Activated naive CD8-positive, alpha-beta T cell (primary cell): ENCODE data around the gene ELMO1.

Source experiments
- H3K27ac Mint-ChIP-seq: one replicate; pipeline ENCODE4 v1.8.0; 2021; ENCODE audit warnings: mixed read lengths
- H3K27me3 Mint-ChIP-seq: one replicate; pipeline ENCODE4 v1.8.0; 2021; ENCODE audit warnings: mixed read lengths
- H3K36me3 Mint-ChIP-seq: one replicate; pipeline ENCODE4 v1.8.0; 2021; ENCODE audit warnings: mixed read lengths
- H3K4me1 Mint-ChIP-seq: one replicate; pipeline ENCODE4 v1.8.0; 2021; ENCODE audit warnings: low read depth, mixed read lengths
- H3K4me3 Mint-ChIP-seq: one replicate; pipeline ENCODE4 v1.8.0; 2021; ENCODE audit warnings: mild to moderate bottlenecking, mixed read lengths
- H3K9me3 Mint-ChIP-seq: one replicate; pipeline ENCODE4 v1.8.0; 2021; ENCODE audit warnings: low read depth, mixed read lengths

ELMO1 gene

GRCh38 chr7:37481154-37481553 lies 32.5 kb upstream of the ELMO1 start:
- H3K9me3 Mint-ChIP-seq = no peaks in the 10 kb centered on the region
- no peak overlapping the region for H3K27ac Mint-ChIP-seq
- no peaks in the 10 kb centered on the region for H3K4me1 Mint-ChIP-seq
- H3K36me3 Mint-ChIP-seq = peaks cover 2% of the 10 kb centered on the region
- H3K27me3 Mint-ChIP-seq = peaks cover 10% of the 10 kb centered on the region
- no peak overlapping the region for H3K4me3 Mint-ChIP-seq

- H3K27me3 Mint-ChIP-seq = peaks cover 11% of the 10 kb centered on the region
- no peak overlapping the region for H3K27ac Mint-ChIP-seq
- H3K4me3 Mint-ChIP-seq = no peak overlapping the region
- peaks cover 2% of the 10 kb centered on the region for H3K36me3 Mint-ChIP-seq
- no peaks in the 10 kb centered on the region for H3K9me3 Mint-ChIP-seq
- no peaks in the 10 kb centered on the region for H3K4me1 Mint-ChIP-seq
Measured at GRCh38 chr7:37480041-37481031, 31.7 kb upstream of the ELMO1 start.

GRCh38 chr7:37476881-37477450 lies 28.3 kb upstream of the ELMO1 start:
- Mint-ChIP-seq H3K9me3 (no peaks in the 10 kb centered on the region), H3K27ac (no peak overlapping the region), H3K4me1 (no peaks in the 10 kb centered on the region), H3K27me3 (peaks cover 9% of the 10 kb centered on the region), H3K4me3 (no peak overlapping the region), H3K36me3 (peaks cover 2% of the 10 kb centered on the region)

GRCh38 chr7:37476428-37476827 lies 27.8 kb upstream of the ELMO1 start:
- Mint-ChIP-seq H3K27me3 (peaks cover 9% of the 10 kb centered on the region), H3K36me3 (peaks cover 2% of the 10 kb centered on the region), H3K9me3 (no peaks in the 10 kb centered on the region), H3K4me1 (no peaks in the 10 kb centered on the region), H3K4me3 (no peak overlapping the region), H3K27ac (no peak overlapping the region)

- Mint-ChIP-seq H3K9me3 (no peaks in the 10 kb centered on the region), H3K4me1 (no peaks in the 10 kb centered on the region), H3K27ac (no peak overlapping the region), H3K4me3 (no peak overlapping the region), H3K27me3 (peaks cover 6% of the 10 kb centered on the region), H3K36me3 (no peaks in the 10 kb centered on the region)
Measured at GRCh38 chr7:37475646-37476045, 27.0 kb upstream of the ELMO1 start.

- H3K36me3 Mint-ChIP-seq = peaks cover 3% of the 10 kb centered on the region
- H3K4me3 Mint-ChIP-seq = no peak overlapping the region
- no peaks in the 10 kb centered on the region for H3K9me3 Mint-ChIP-seq
- no peak overlapping the region for H3K27ac Mint-ChIP-seq
- H3K27me3 Mint-ChIP-seq = peaks cover 6% of the 10 kb centered on the region
- no peaks in the 10 kb centered on the region for H3K4me1 Mint-ChIP-seq
Measured at GRCh38 chr7:37471619-37472018, 23.0 kb upstream of the ELMO1 start.

GRCh38 chr7:37467002-37467401 lies 18.3 kb upstream of the ELMO1 start:
- Mint-ChIP-seq H3K4me3 (no peak overlapping the region), H3K27ac (no peak overlapping the region), H3K4me1 (no peaks in the 10 kb centered on the region), H3K27me3 (peaks cover 2% of the 10 kb centered on the region), H3K36me3 (peaks cover 3% of the 10 kb centered on the region), H3K9me3 (no peaks in the 10 kb centered on the region)

- peaks cover 5% of the 10 kb centered on the region for H3K27me3 Mint-ChIP-seq
- no peaks in the 10 kb centered on the region for H3K36me3 Mint-ChIP-seq
Measured at GRCh38 chr7:37462138-37462537, 13.5 kb upstream of the ELMO1 start.

GRCh38 chr7:37455081-37455480 lies 6.4 kb upstream of the ELMO1 start:
- Mint-ChIP-seq H3K27ac (no peak overlapping the region), H3K36me3 (no peaks in the 10 kb centered on the region)

More at GRCh38 chr7:37462138-37462537, 13.5 kb upstream of the ELMO1 start:
- Mint-ChIP-seq H3K4me1 (no peaks in the 10 kb centered on the region), H3K27ac (no peak overlapping the region), H3K4me3 (no peak overlapping the region), H3K9me3 (no peaks in the 10 kb centered on the region)

GRCh38 chr7:37452346-37452745 lies 3.7 kb upstream of the ELMO1 start:
- H3K27me3 Mint-ChIP-seq = no peaks in the 10 kb centered on the region
- no peak overlapping the region for H3K27ac Mint-ChIP-seq
- H3K36me3 Mint-ChIP-seq = no peaks in the 10 kb centered on the region
- H3K4me1 Mint-ChIP-seq = peaks cover 19% of the 10 kb centered on the region
- H3K4me3 Mint-ChIP-seq = no peak overlapping the region
- no peaks in the 10 kb centered on the region for H3K9me3 Mint-ChIP-seq

More at GRCh38 chr7:37455081-37455480, 6.4 kb upstream of the ELMO1 start:
- H3K4me3 Mint-ChIP-seq = no peak overlapping the region
- H3K4me1 Mint-ChIP-seq = peaks cover 2% of the 10 kb centered on the region
- H3K27me3 Mint-ChIP-seq = no peaks in the 10 kb centered on the region
- H3K9me3 Mint-ChIP-seq = no peaks in the 10 kb centered on the region

- Mint-ChIP-seq H3K27me3 (no peaks in the 10 kb centered on the region), H3K27ac (no peak overlapping the region), H3K4me3 (peak overlapping the region; percentile 98), H3K4me1 (peaks cover 40% of the 10 kb centered on the region), H3K36me3 (peaks cover under 1% of the 10 kb centered on the region), H3K9me3 (no peaks in the 10 kb centered on the region)
Measured at GRCh38 chr7:37450035-37450434, 1.4 kb upstream of the ELMO1 start.

GRCh38 chr7:37449621-37450020 lies 957 bp upstream of the ELMO1 start:
- Mint-ChIP-seq H3K36me3 (peaks cover 4% of the 10 kb centered on the region), H3K27me3 (no peaks in the 10 kb centered on the region), H3K4me3 (peak overlapping the region; percentile 98), H3K27ac (peak overlapping the region; percentile 96), H3K9me3 (no peaks in the 10 kb centered on the region), H3K4me1 (peaks cover 44% of the 10 kb centered on the region)

GRCh38 chr7:37448011-37448635 lies 541 bp downstream of the ELMO1 start:
- Mint-ChIP-seq H3K36me3 (peaks cover 4% of the 10 kb centered on the region), H3K27me3 (no peaks in the 10 kb centered on the region), H3K27ac (peak overlapping the region; percentile 96), H3K9me3 (no peaks in the 10 kb centered on the region), H3K4me3 (peak overlapping the region; percentile 98), H3K4me1 (peaks cover 51% of the 10 kb centered on the region)

- Mint-ChIP-seq H3K9me3 (no peaks in the 10 kb centered on the region), H3K4me3 (peak overlapping the region; percentile 90), H3K27ac (peak overlapping the region; percentile 59), H3K36me3 (peaks cover 8% of the 10 kb centered on the region), H3K27me3 (no peaks in the 10 kb centered on the region), H3K4me1 (peaks cover 68% of the 10 kb centered on the region)
Measured at GRCh38 chr7:37446371-37446770, 2.3 kb downstream of the ELMO1 start.

GRCh38 chr7:37445790-37446189 lies 2.9 kb downstream of the ELMO1 start:
- H3K36me3 Mint-ChIP-seq = peaks cover 8% of the 10 kb centered on the region
- peaks cover 73% of the 10 kb centered on the region for H3K4me1 Mint-ChIP-seq
- H3K27me3 Mint-ChIP-seq = no peaks in the 10 kb centered on the region
- no peaks in the 10 kb centered on the region for H3K9me3 Mint-ChIP-seq
- H3K4me3 Mint-ChIP-seq = peak overlapping the region; percentile 90
- peak overlapping the region; percentile 59 for H3K27ac Mint-ChIP-seq
